AML-193 (cell line): ENCODE data around the gene LPO.
A peak's percentile ranks its signal among the peaks of the same experiment; 100 is the strongest.

Experiments
- DNase-seq, 2 experiments: peaks; one replicate each; lab custom pipeline; 2025; lab: John Stamatoyannopoulos, UW

Gene LPO

DNA sequence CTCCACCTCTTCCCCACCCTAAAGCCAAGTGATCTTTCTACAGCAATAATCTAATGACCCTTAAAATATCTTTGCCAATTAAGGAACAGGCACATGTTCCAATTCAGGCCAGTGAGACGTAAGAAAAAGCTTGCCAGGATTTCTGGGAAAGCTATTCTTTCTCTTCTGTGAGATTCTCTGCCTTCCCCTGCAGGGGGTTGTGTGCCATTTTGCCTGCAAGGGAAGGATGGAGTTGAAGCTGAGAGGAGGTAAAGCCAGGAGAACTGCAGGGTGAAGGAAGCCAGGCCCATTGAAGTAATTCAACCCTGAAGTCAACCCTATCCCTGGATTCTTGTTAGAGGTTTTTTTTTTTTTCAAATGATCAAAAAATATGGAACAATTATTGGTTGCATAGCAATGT is 9.0 kb upstream of the LPO start:
- no peak for DNase-seq

DNA sequence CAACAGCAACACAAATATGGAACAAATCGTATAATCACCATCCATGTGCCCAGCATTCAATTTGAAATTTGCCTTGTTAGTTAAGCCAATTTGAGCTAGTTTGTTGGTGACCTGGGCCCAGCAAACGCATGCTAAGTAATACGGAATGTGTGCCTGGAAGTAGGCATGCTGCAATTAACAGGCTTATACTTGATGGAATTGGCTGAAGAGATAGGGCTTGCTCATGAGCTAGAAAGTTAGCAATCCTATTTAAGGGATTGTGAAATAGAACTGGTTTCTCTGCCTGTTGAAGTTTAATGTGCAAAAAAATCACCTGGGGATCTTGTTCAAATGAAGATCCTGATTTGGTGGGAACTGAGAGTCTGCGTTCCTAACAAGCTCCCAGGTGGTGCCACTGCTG is 8.5 kb upstream of the LPO start:
- no peak for DNase-seq

DNA sequence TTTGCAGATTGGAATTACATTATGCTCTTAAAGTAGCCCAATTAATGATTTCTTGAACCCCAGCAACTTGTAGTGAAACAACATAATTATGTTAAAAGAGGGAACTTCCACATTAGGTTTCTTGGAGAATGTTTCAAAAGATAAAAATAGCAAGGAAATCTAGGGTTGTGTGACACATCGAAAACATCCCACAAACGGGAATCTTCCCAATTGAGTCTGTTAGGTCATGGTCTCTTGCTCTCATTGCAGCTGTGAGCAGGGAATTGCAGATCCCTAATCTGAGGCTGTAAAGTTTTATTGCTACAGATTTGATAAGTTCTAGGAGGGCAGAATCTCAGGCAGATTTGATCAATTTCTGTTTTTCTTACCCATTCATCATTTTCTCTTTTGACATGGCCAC is 6.7 kb upstream of the LPO start:
- no peak for DNase-seq

DNA sequence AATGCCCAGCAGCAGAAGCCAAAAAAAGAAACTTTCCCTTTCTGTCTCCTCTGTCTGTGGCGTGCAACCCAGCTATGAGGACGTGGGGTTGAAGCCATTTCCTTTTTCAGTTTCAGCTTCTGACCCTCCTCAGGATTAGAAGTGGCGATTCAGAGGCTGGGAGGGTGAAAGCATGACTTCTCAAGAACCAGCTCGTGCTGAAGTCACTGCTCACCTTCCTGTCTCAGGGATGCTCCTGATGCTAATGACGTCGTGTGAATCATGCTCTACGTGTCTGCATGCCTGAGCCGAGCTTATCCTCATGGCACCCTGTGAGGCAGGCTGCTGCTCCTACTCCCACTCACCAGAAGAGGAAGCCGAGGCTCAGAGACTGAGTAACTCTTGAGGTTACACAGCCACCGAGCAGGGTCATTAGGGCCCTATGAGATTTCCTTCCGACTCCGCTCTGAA is 5.7 kb upstream of the LPO start:
- peak; percentile 96 to 97 for DNase-seq

DNA sequence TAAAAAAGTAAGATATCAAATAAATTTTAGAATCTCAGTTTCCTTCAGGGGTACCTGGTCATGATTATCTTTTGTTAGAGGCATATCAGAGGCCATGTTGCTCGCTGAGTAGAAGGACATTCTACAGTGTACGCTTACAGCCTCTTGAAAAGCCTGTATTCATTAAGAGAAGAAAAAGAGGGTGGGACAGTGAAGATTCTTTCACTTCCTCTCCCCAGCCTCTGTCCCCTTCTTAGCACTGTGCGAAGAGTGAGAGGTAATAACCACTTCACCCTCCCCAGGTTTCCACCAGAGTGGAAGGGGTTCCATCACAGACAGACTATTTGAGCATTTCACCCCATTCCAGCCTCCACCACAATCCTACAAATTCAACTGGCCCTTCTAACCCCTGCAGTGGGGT is 4.8 kb upstream of the LPO start:
- DNase-seq = no peak

DNA sequence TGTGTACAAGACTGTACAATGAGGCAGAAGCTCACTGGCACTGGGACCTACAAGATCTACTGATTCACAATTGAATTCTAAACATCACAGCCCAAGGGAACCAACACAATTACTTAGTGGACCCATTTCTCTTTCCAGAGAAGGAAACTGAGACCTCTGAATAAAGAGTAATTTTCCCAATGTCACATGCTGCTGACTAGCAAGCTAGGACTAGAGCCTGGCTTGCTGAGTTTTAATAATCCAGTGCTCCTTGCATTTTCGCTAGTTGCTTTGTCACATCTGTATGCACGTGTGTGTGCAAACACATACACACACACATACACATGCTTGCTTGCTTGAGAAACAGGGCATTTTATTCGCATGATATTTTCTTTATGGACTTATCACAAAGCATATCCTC is 3.9 kb upstream of the LPO start:
- DNase-seq = no peak

DNA sequence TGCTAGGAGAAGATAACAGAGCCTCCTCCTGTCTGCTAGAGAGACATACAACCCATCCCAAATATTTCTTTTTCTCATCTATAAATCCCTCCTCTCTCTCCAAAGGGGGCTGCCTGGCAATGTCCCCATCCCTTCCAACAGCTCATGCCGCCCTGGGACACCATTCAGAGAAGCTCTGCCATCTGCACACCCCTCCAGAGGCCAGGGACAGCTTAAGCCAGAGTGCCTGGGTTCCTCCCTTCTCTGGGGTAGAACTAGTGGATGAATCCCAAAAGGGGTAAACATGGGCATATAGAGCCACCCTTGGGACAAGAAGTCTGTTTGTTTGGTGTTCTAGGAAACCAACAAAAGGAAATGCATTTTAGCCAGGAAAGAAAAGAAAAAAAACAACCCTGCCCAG is 2.6 kb upstream of the LPO start:
- no peak for DNase-seq

DNA sequence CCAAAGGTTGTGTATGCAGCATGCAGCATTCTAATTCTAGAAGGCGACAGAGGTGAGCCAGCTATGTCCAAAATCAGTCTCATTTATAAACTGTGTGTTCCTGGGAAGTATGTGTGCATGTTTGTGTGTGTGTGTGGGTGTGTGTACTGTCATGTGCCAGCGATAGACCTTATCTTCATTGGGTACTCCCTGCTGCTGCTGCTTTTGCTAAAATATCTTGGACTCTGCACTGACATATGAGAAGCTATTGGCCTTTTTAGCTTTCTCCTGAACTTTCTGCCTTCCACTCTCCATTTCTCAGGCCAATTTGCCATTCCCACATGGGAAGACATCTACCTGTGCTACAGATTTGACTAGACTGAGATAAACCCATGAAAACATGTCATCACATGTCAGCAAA is 2.0 kb upstream of the LPO start:
- DNase-seq = no peak

DNA sequence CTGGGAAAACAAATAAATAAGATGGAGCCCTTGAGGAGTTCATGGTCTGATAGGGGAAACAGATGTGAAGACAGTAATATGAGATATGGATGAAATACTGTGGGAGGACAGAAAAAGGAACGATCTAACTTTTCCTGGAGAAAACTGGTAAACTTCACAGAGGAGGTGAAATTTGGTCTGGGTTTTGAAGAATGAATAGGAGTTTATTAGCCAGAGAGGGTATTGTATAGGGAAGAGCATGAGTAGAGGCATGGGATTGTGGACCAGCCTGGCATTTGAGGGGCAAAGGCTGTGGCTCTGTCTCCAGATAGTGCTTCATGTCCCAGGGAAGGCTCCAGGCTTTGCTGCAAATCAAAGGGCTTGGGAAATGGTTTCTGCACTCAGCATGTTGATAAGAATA is 1.6 kb downstream of the LPO start:
- DNase-seq = no peak

DNA sequence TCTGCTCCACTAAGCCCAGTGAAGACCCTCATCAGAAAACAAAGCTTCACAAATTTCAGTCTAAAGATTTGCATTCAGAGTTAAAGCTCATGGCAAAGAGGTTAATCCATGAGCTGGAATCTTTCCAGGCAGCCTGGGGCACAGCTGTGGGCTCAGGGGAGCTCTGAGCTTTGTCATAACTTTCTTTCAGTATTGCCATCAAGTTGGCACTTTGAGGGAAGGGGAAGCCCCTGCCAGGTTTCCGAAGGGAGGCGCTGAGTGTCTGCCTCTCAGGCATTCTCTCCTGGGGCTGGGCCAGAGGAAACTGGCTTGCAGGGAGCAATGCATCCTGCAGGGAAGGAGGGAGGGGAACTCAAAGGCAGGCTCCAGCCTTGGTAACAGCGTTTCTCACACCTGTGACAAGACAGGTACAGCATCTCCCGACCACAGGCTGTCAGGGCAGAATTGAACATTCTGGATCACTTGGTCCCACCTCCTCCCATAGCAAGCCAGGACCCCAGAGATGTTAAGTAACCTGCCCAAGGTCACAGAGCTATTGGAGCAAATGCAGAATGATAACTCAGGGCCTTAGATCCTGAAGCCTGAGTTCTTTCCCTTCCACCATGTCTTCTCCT is 3.9 kb downstream of the LPO start:
- no peak for DNase-seq

DNA sequence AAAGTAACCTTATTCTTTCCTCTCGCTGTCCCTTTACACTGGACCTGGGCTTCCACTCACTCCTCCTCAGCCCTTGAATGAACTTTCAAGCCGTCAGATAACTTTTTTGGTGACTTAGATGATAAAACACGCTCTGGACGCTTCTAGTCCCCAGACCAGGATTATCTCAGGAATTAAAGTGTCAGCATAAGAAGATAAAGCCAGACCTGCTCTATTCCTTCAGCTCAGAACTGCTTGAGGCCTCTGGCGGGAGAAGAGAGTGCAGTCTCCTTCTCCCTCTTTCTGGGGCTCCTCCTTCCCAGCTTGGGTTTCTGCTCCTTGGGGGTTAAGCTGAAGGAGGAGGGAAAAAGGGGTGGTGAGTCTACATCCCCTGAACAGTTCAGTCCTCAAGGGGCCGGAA is 6.6 kb downstream of the LPO start:
- no peak for DNase-seq

DNA sequence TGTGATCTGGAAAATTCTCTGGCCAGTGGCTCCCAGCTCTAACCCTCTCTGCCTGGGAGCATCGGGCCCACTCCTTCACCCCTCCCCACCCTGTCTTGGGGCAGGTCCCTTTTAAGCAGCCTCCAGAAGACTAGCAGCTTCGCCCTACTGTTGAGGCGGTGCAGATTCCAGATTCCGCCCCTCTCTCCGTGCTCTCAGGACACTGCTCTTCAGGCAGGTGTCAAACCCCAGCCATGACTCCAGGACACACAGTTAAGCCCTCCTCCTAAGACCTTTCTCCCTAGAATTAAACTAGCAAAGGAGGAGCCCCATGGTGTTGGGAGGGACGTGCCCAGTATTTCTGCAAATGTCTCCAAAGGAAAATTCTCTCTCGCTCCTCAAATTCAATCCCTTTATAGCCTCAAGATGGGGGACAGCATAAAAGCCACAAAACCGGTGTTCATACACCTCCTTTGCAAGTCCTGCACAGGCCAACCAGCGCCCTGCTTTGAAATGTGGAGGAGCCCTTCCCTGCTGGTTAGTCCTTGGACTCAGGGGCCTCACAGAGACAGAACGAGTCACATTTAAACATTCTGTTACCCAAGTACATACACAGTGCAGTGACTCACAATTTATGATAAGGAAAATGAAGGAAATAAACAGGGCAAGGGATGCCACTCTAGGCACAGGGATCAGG is 7.2 kb downstream of the LPO start:
- DNase-seq = no peak

DNA sequence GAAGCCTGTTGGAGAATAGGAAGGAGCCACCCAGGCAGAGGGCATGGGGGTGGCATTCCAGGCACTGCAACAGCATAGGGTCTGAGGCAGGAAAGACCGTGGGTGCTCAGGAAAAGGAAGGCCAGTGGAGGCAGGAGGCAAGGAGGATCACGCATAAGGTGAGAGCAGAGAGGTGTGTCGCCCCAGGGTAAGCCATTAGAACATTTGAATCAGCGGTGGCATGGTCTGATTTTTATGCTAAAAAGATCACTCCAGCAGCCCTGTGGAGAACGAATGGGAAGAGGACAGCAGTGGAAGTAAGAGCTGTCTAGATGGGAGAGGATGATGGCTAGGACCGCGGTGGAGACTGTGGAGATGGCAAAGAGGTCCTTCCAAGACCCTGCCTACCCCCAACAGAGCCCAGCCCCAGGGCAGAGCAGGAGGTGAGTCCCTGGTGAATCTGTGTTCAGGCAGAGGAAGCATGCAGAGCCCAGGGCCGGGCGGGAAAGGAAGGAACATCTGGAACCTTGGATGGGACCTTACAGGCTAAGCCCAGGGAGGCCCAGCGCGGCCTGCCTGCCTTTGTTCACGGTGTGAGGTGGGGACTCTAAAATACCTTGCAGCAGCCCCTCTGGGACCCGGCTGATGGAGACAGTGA is 7.8 kb downstream of the LPO start:
- no peak for DNase-seq

DNA sequence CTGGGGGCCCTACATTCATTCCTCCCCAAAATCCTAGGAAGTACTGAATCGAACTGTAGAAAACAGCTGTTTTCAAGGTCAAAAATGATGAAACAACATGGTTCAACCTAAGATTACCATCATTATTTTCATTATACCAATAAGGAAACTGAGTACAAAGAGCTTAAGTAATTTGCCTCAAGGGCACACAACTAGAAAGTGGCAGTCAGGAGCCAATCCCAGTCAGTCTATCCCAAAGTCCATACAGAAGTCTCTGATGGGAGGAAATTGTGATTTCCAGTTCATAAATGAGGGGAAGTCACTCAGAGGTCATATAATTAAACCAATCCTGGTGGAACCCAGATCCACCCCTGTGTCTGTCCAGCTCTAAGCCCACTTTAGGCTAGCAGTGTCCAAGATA is 8.4 kb downstream of the LPO start:
- no peak for DNase-seq

DNA sequence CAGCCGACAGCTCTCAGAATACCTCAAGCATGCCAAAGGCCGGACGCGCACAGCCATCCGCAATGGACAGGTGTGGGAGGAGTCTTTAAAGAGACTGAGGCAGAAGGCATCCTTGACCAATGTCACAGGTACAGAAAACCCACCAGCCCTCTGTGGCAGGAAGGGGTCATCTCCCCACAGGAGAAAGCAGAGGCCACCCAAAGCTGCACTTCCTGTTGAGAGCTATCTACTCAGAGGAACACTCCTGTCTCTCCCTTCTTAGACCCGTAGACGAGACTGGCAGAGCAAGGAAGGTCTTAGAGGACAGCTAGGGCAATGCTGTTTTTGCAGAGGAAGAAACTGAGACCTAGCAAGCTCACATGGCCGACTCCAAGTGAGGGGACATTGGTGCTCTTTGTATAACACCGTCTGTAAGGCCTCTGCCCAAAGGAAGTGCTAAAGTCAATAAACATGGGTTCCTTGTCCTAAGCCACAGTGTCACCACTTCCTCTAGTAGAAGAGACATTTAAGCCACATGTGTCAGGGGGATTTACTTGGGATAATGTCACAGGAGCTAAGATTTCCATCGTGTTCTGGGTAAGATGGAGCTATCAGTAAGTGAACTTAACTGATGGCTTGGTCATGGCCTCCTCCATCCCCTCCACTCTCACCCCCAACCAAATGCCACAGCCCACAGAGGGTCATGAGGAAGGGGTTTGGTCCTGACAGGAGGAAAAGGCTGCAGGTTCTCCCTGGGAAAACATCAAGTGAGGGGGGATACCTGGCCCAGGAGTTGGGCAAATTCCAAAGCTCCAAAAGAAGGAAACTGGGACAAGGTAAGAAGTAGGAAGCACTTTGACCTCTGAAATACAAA is 9.4 kb downstream of the LPO start:
- peak; percentile 33 to 35 for DNase-seq

DNA sequence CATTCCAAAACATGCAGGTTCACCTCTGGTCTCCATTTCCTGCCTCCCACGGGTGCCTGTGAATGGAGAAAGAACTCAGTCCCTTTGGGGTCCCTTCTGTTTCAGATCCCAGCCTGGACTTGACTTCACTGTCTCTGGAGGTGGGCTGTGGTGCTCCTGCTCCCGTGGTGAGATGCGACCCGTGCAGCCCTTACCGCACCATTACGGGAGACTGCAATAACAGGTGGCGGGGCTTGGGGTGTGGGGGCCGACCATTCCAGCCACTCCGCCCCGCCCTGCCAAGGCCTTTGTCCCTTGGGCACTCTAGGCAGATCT is 10.5 kb downstream of the LPO start:
- no peak for DNase-seq

DNA sequence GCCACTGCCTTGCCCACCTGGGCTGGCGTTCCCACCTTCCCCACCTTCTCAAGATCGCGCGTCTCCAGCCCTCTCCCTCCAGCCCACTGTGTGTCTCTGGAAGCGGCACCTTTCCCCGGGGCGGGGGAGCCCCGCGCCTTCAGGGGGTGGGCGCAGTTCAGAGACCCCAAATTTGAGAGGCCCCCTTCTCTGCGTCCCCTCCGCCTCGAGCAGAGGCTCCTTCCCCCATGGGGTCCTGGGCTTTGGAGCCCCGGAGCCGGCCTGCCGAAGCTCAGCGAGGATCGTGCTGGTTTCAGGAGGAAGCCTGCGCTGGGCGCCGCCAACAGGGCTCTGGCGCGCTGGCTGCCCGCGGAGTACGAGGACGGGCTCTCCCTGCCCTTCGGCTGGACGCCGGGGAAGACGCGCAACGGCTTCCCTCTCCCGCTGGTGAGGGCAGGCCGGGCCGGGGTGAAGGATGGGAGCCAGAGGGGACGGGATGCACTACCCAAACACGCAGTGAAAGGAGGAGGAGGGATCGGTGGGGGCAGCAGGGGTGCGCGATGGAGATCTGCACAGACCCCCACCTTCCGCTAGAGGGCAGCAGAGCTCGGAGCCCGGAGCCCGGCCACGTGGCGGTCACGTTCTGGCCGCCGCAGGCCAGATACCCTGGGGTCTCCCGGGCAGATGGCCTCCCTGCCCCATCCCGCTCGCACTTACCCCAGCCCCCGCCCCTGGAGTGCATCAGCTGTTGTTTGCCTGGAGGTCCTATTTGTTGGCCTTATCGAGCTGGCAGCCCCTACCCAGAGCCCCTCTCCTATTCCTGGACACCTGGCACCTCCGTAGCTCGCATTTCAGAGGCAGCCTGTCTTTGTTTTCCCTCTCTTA is 11.1 kb downstream of the LPO start:
- peak; percentile 71 to 72 for DNase-seq

DNA sequence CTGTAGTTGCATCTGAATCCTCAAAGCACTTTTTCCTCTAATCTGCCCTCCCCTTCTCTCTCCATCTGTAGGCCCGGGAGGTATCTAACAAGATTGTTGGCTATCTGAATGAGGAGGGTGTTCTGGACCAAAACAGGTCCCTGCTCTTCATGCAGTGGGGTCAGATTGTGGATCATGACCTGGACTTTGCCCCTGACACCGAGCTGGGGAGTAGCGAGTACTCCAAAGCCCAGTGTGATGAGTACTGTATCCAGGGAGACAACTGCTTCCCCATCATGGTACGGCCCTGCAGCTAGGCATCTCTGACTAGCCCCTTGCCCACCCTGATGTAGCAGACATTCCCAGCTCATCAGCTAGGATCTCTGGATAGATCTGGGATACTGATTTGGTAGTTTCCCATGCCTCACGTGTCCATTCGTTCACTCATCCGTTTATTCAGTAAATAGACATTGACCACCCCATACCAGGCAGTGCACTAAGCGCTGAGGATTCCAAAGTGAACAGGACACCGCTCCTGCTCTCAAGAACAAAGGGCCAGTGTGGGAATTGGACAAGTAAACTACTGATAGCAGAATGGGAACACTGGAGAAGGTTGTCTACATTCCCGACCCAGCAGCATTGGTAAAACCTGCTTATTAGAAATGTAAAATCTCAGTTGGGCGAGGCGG is 12.1 kb downstream of the LPO start:
- no peak for DNase-seq

DNA sequence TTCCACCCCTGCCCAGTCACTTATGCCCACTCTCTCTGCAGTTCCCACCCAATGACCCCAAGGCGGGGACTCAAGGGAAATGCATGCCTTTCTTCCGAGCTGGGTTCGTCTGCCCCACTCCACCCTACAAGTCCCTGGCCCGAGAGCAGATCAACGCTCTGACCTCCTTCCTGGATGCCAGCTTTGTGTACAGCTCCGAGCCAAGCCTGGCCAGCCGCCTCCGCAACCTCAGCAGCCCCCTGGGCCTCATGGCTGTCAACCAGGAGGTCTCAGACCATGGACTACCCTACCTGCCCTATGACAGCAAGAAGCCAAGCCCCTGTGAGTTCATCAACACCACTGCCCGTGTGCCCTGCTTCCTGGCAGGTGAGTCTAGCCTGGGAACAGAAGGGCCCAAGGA is 13.8 kb downstream of the LPO start:
- no peak for DNase-seq

DNA sequence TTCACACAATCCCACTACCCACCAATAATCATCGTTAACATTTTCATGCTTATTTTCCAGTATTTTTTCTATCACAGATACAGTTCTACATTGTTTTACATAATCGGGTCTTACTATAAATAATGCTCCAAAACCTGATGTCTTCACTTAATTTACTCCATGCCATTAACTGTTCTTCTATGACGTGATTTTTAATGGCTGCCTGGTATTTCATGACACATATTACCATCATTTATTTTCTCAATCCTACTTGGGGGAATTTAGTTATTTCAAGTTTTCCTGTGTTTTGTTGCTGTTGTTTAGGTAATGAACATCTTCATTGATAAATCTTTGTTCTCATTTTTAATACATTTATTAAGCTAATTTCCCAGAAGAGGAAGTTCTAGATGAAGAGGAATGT is 14.7 kb downstream of the LPO start:
- no peak for DNase-seq

DNA sequence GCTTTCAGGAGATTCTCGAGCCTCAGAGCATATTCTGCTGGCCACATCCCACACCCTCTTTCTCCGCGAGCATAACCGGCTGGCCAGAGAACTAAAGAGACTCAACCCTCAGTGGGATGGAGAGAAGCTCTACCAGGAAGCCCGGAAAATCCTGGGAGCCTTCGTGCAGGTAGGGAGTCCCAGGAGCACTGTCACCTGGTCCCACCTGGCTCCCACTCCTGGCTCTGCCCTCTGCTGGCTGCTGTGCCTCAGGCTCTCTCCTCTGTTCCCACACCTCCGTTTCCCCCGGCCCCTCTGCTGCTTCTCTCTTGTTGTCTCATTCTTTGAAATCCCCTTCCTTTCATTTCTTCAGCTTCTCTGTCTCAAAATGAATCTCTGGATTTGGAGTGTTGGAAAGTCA is 16.4 kb downstream of the LPO start:
- no peak for DNase-seq
